ENCODE measurements around the gene NR2F2.

Gene NR2F2

GRCh38 chr15:96311256-96311955 is 19.1 kb upstream of the NR2F2 start:
- H3K4me3 ChIP-seq (ENCODE audit: low read length), result no peak overlapping the region
- H4K5ac ChIP-seq (ENCODE audit: low read length), result no peak overlapping the region

GRCh38 chr15:96311956-96312294 is 18.6 kb upstream of the NR2F2 start:
- Histone ChIP-seq H3K79me2 (ENCODE audit: control insufficient read depth, insufficient read depth, low read length) (no peaks in the 10 kb centered on the region), H3K27me3 (ENCODE audit: insufficient read depth, low read length, poor library complexity) (no peaks in the 10 kb centered on the region), H3K79me1 (ENCODE audit: low read length) (no peaks in the 10 kb centered on the region), H3K4me3 (ENCODE audit: low read length) (no peak overlapping the region), H2BK15ac (replicated peaks; ENCODE audit: low read depth) (no peak overlapping the region), H3K27ac (ENCODE audit: low read depth, low read length) (no peak overlapping the region), H3K4me2 (ENCODE audit: low read length) (no peak overlapping the region), H4K5ac (ENCODE audit: low read length) (no peak overlapping the region), H2AK5ac (ENCODE audit: low read length) (no peak overlapping the region), H3K4ac (ENCODE audit: low read depth, low read length) (no peak overlapping the region), H3K18ac (ENCODE audit: low read length) (no peak overlapping the region), H3K4me1 (ENCODE audit: control insufficient read depth, low read depth, low read length) (no peaks in the 10 kb centered on the region), H3K36me3 (ENCODE audit: control insufficient read depth, insufficient read depth, low read length) (no peaks in the 10 kb centered on the region), H4K8ac (ENCODE audit: low read depth, low read length) (no peak overlapping the region), H3K23ac (ENCODE audit: low read length) (no peak overlapping the region), H2BK5ac (ENCODE audit: low read length) (no peak overlapping the region), H3K56ac (ENCODE audit: low read length) (no peak overlapping the region), H2BK120ac (ENCODE audit: low read depth, low read length) (no peak overlapping the region), H3K9ac (ENCODE audit: low read length) (no peak overlapping the region)
- DNase-seq, result no peak
- no CpG with 5 or more reads among the region's 5 CpGs for WGBS (ENCODE audit: extremely low coverage, insufficient coverage, low lambda C conversion rate)

More at GRCh38 chr15:96311256-96311955, 19.1 kb upstream of the NR2F2 start:
- Histone ChIP-seq H3K27ac (ENCODE audit: low read depth, low read length) (no peak overlapping the region), H3K36me3 (ENCODE audit: control insufficient read depth, insufficient read depth, low read length) (no peaks in the 10 kb centered on the region), H3K18ac (ENCODE audit: low read length) (no peak overlapping the region), H4K8ac (ENCODE audit: low read depth, low read length) (no peak overlapping the region), H2BK120ac (ENCODE audit: low read depth, low read length) (no peak overlapping the region), H3K79me1 (ENCODE audit: low read length) (no peaks in the 10 kb centered on the region), H3K4me2 (ENCODE audit: low read length) (no peak overlapping the region), H2BK5ac (ENCODE audit: low read length) (no peak overlapping the region), H2BK15ac (replicated peaks; ENCODE audit: low read depth) (no peak overlapping the region), H3K27me3 (ENCODE audit: insufficient read depth, low read length, poor library complexity) (no peaks in the 10 kb centered on the region), H3K4ac (ENCODE audit: low read depth, low read length) (no peak overlapping the region), H3K4me1 (ENCODE audit: control insufficient read depth, low read depth, low read length) (no peaks in the 10 kb centered on the region), H3K56ac (ENCODE audit: low read length) (no peak overlapping the region), H3K23ac (ENCODE audit: low read length) (no peak overlapping the region), H3K79me2 (ENCODE audit: control insufficient read depth, insufficient read depth, low read length) (no peaks in the 10 kb centered on the region), H3K9ac (ENCODE audit: low read length) (no peak overlapping the region), H2AK5ac (ENCODE audit: low read length) (no peak overlapping the region)
- 100% methylated on average over 1 of the region's 5 CpGs for WGBS (ENCODE audit: extremely low coverage, insufficient coverage, low lambda C conversion rate)
- DNase-seq, result no peak

- no peak overlapping the region for H3K23ac ChIP-seq (ENCODE audit: low read length)
- H2BK5ac ChIP-seq (ENCODE audit: low read length), result no peak overlapping the region
- no peaks in the 10 kb centered on the region for H3K27me3 ChIP-seq (ENCODE audit: insufficient read depth, low read length, poor library complexity)
- no peaks in the 10 kb centered on the region for H3K4me1 ChIP-seq (ENCODE audit: control insufficient read depth, low read depth, low read length)
- no peak overlapping the region for H4K5ac ChIP-seq (ENCODE audit: low read length)
- H3K36me3 ChIP-seq (ENCODE audit: control insufficient read depth, insufficient read depth, low read length), result no peaks in the 10 kb centered on the region
- peak; percentile 1 for DNase-seq
- no peak overlapping the region for H2BK120ac ChIP-seq (ENCODE audit: low read depth, low read length)
- H3K27ac ChIP-seq (ENCODE audit: low read depth, low read length), result no peak overlapping the region
- H3K4me2 ChIP-seq (ENCODE audit: low read length), result no peak overlapping the region
- H3K4me3 ChIP-seq (ENCODE audit: low read length), result no peak overlapping the region
- no peak overlapping the region for H3K9ac ChIP-seq (ENCODE audit: low read length)
- H3K79me2 ChIP-seq (ENCODE audit: control insufficient read depth, insufficient read depth, low read length), result no peaks in the 10 kb centered on the region
- no peak overlapping the region for H3K56ac ChIP-seq (ENCODE audit: low read length)
- H2BK15ac ChIP-seq (replicated peaks; ENCODE audit: low read depth), result no peak overlapping the region
- H3K18ac ChIP-seq (ENCODE audit: low read length), result no peak overlapping the region
- H3K4ac ChIP-seq (ENCODE audit: low read depth, low read length), result no peak overlapping the region
- no peaks in the 10 kb centered on the region for H3K79me1 ChIP-seq (ENCODE audit: low read length)
- no peak overlapping the region for H4K8ac ChIP-seq (ENCODE audit: low read depth, low read length)
- WGBS (ENCODE audit: extremely low coverage, insufficient coverage, low lambda C conversion rate), result no CpG with 5 or more reads among the region's 4 CpGs
- H2AK5ac ChIP-seq (ENCODE audit: low read length), result no peak overlapping the region
Observed at GRCh38 chr15:96312641-96313335, 17.7 kb upstream of the NR2F2 start.

GRCh38 chr15:96314518-96314917 is 16.0 kb upstream of the NR2F2 start:
- no peak overlapping the region for H2AK5ac ChIP-seq (ENCODE audit: low read length)
- H3K4me3 ChIP-seq (ENCODE audit: low read length), result no peak overlapping the region
- no peak overlapping the region for H4K5ac ChIP-seq (ENCODE audit: low read length)
- no peaks in the 10 kb centered on the region for H3K4me1 ChIP-seq (ENCODE audit: control insufficient read depth, low read depth, low read length)
- H3K23ac ChIP-seq (ENCODE audit: low read length), result no peak overlapping the region
- H3K56ac ChIP-seq (ENCODE audit: low read length), result no peak overlapping the region
- no peaks in the 10 kb centered on the region for H3K36me3 ChIP-seq (ENCODE audit: control insufficient read depth, insufficient read depth, low read length)
- no peak overlapping the region for H3K9ac ChIP-seq (ENCODE audit: low read length)
- no peak overlapping the region for H3K4me2 ChIP-seq (ENCODE audit: low read length)
- no peak overlapping the region for H2BK120ac ChIP-seq (ENCODE audit: low read depth, low read length)
- H2BK15ac ChIP-seq (replicated peaks; ENCODE audit: low read depth), result no peak overlapping the region
- H3K79me2 ChIP-seq (ENCODE audit: control insufficient read depth, insufficient read depth, low read length), result no peaks in the 10 kb centered on the region
- H3K27ac ChIP-seq (ENCODE audit: low read depth, low read length), result no peak overlapping the region
- no peaks in the 10 kb centered on the region for H3K27me3 ChIP-seq (ENCODE audit: insufficient read depth, low read length, poor library complexity)
- H3K4ac ChIP-seq (ENCODE audit: low read depth, low read length), result no peak overlapping the region
- H4K8ac ChIP-seq (ENCODE audit: low read depth, low read length), result no peak overlapping the region
- H3K18ac ChIP-seq (ENCODE audit: low read length), result no peak overlapping the region
- no peak overlapping the region for H2BK5ac ChIP-seq (ENCODE audit: low read length)
- no peak for DNase-seq
- no peaks in the 10 kb centered on the region for H3K79me1 ChIP-seq (ENCODE audit: low read length)

- H3K27ac ChIP-seq (ENCODE audit: low read depth, low read length), result no peak overlapping the region
- H2BK120ac ChIP-seq (ENCODE audit: low read depth, low read length), result no peak overlapping the region
- no peak overlapping the region for H3K23ac ChIP-seq (ENCODE audit: low read length)
- no peaks in the 10 kb centered on the region for H3K79me2 ChIP-seq (ENCODE audit: control insufficient read depth, insufficient read depth, low read length)
- H3K4me2 ChIP-seq (ENCODE audit: low read length), result no peak overlapping the region
- H3K27me3 ChIP-seq (ENCODE audit: insufficient read depth, low read length, poor library complexity), result peaks cover 3% of the 10 kb centered on the region
- no peak for DNase-seq
- H4K5ac ChIP-seq (ENCODE audit: low read length), result no peak overlapping the region
- H3K79me1 ChIP-seq (ENCODE audit: low read length), result no peaks in the 10 kb centered on the region
- no peak overlapping the region for H3K56ac ChIP-seq (ENCODE audit: low read length)
- H3K9ac ChIP-seq (ENCODE audit: low read length), result no peak overlapping the region
- H3K4me1 ChIP-seq (ENCODE audit: control insufficient read depth, low read depth, low read length), result no peaks in the 10 kb centered on the region
- WGBS (ENCODE audit: extremely low coverage, insufficient coverage, low lambda C conversion rate), result no CpG with 5 or more reads among the region's 1 CpG
- no peak overlapping the region for H2AK5ac ChIP-seq (ENCODE audit: low read length)
- H3K18ac ChIP-seq (ENCODE audit: low read length), result no peak overlapping the region
- H4K8ac ChIP-seq (ENCODE audit: low read depth, low read length), result no peak overlapping the region
- H3K4ac ChIP-seq (ENCODE audit: low read depth, low read length), result no peak overlapping the region
- no peak overlapping the region for H2BK15ac ChIP-seq (replicated peaks; ENCODE audit: low read depth)
- no peak overlapping the region for H2BK5ac ChIP-seq (ENCODE audit: low read length)
- no peaks in the 10 kb centered on the region for H3K36me3 ChIP-seq (ENCODE audit: control insufficient read depth, insufficient read depth, low read length)
- no peak overlapping the region for H3K4me3 ChIP-seq (ENCODE audit: low read length)
Observed at GRCh38 chr15:96314963-96315362, 15.5 kb upstream of the NR2F2 start.

Measured in mesendoderm (in vitro differentiated cells).